Measurements from ENCODE around the gene CAMK1D.

CAMK1D gene

DNA sequence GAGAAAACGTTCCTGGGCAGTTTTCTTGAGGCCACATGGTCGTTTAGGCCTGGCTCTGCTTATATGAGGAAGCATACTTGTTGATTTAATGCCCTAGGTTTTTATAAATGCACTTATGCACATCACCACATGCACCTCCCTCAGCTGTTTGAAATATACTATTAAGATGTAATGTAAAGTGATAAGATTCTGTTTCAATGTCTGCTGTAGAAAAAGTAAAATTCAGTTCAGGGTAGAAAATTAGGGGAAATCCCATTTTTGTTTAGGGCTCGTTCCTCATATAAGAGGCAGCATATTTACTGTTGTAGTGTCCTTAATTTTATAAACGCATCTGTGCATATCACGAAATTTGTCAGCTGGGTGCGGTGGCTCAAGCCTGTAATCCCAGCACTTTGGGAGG lies 7.8 kb upstream of the CAMK1D start:
- no peak overlapping the region for H2AFZ ChIP-seq (ENCODE audit: low read depth)
- H4K20me1 ChIP-seq (ENCODE audit: insufficient read depth): no peaks in the 10 kb centered on the region
- H3K27ac ChIP-seq: no peak overlapping the region
- H3K4me2 ChIP-seq: no peak overlapping the region
- H3K79me2 ChIP-seq (ENCODE audit: insufficient read depth, low read depth): no peaks in the 10 kb centered on the region
- no peaks in the 10 kb centered on the region for H3K27me3 ChIP-seq (ENCODE audit: insufficient read depth, low read depth)
- peaks cover 12% of the 10 kb centered on the region for H3K4me1 ChIP-seq (ENCODE audit: low read depth, poor library complexity, severe bottlenecking)
- TF ChIP-seq, protein P1, sequence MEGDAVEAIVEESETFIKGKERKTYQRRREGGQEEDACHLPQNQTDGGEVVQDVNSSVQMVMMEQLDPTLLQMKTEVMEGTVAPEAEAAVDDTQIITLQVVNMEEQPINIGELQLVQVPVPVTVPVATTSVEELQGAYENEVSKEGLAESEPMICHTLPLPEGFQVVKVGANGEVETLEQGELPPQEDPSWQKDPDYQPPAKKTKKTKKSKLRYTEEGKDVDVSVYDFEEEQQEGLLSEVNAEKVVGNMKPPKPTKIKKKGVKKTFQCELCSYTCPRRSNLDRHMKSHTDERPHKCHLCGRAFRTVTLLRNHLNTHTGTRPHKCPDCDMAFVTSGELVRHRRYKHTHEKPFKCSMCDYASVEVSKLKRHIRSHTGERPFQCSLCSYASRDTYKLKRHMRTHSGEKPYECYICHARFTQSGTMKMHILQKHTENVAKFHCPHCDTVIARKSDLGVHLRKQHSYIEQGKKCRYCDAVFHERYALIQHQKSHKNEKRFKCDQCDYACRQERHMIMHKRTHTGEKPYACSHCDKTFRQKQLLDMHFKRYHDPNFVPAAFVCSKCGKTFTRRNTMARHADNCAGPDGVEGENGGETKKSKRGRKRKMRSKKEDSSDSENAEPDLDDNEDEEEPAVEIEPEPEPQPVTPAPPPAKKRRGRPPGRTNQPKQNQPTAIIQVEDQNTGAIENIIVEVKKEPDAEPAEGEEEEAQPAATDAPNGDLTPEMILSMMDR (conservative IDR thresholded peaks at IDR 0.05; ENCODE audit: low read depth, low read length): no peak
- H3K36me3 ChIP-seq (ENCODE audit: insufficient read depth): no peaks in the 10 kb centered on the region
- no peak overlapping the region for H3K9ac ChIP-seq
- H3K4me3 ChIP-seq (IDR thresholded peaks at IDR 0.05; ENCODE audit: insufficient read depth, low read depth, low read length): no peak overlapping the region

GRCh38 chr10:12344375-12345110 lies 4.8 kb upstream of the CAMK1D start:
- H3K4me1 ChIP-seq (ENCODE audit: low read depth, poor library complexity, severe bottlenecking): peaks cover 31% of the 10 kb centered on the region

DNA sequence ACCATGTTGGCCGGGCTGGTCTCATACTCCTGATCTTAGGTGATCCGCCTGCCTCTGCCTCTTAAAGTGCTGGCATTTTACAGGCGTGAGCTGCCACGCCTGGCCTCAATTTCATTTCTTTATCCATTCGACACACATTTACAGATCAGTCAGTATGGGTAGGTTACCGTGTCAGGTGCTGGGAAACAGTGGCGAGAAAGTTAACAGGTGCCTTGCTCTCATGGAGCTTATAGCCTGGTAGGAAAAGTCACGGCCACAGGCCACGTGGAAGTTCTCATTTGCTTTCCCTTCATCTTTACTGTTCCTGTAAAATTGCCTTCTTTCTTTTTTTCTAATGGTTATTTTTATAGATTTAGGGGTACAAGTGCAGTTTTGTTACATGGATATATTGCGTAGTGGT lies 2.6 kb upstream of the CAMK1D start:
- Histone ChIP-seq H3K27me3 (ENCODE audit: insufficient read depth, low read depth) (no peaks in the 10 kb centered on the region), H2AFZ (ENCODE audit: low read depth) (no peak overlapping the region), H4K20me1 (ENCODE audit: insufficient read depth) (no peaks in the 10 kb centered on the region), H3K4me1 (ENCODE audit: low read depth, poor library complexity, severe bottlenecking) (peaks cover 42% of the 10 kb centered on the region), H3K79me2 (ENCODE audit: insufficient read depth, low read depth) (peaks cover 17% of the 10 kb centered on the region), H3K4me2 (no peak overlapping the region), H3K27ac (no peak overlapping the region), H3K4me3 (IDR thresholded peaks at IDR 0.05; ENCODE audit: insufficient read depth, low read depth, low read length) (no peak overlapping the region), H3K36me3 (ENCODE audit: insufficient read depth) (no peaks in the 10 kb centered on the region), H3K9ac (no peak overlapping the region)
- TF ChIP-seq, protein P1 (conservative IDR thresholded peaks at IDR 0.05; ENCODE audit: low read depth, low read length): no peak

More at GRCh38 chr10:12344375-12345110, 4.8 kb upstream of the CAMK1D start:
- TF ChIP-seq, protein P1 (conservative IDR thresholded peaks at IDR 0.05; ENCODE audit: low read depth, low read length): no peak
- Histone ChIP-seq H3K9ac (no peak overlapping the region), H2AFZ (ENCODE audit: low read depth) (peak overlapping the region; percentile 47), H3K27me3 (ENCODE audit: insufficient read depth, low read depth) (no peaks in the 10 kb centered on the region), H4K20me1 (ENCODE audit: insufficient read depth) (no peaks in the 10 kb centered on the region), H3K4me2 (peak overlapping the region; percentile 54), H3K36me3 (ENCODE audit: insufficient read depth) (no peaks in the 10 kb centered on the region), H3K27ac (peak overlapping the region; percentile 29; the same call in 1 of the 2 replicates), H3K79me2 (ENCODE audit: insufficient read depth, low read depth) (no peaks in the 10 kb centered on the region), H3K4me3 (IDR thresholded peaks at IDR 0.05; ENCODE audit: insufficient read depth, low read depth, low read length) (no peak overlapping the region)

DNA sequence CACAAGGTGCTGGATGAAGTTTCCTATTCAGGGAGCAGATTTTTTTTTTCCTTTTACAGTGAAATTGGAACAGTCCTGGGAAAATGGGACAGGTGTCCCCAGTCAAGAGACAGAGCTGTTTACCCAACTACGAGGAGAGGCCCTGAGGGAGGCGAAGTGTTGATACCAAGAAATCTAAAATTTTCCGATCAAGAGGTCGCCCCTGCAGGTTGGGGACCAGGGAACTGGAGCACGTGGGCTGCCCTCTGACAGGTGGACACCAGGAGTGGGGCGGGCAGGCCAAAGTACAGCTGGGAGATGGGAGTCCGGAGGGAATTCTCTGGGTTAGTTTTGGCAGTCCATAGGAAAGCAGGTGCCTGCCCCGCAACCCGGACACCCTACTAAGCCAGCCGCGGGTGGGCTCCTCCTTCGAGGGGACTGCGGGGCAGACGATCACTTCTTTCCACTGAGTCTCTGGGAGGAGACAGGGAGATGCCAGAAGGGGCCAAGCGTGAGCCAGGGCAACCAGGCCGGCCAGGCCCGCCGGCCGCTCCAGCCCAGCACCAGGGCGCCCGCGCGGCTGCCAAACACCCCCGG lies 965 bp upstream of the CAMK1D start:
- Histone ChIP-seq H3K4me2 (peak overlapping the region; percentile 76), H3K27me3 (ENCODE audit: insufficient read depth, low read depth) (no peaks in the 10 kb centered on the region), H3K27ac (peak overlapping the region; percentile 67), H3K4me1 (ENCODE audit: low read depth, poor library complexity, severe bottlenecking) (peaks cover 48% of the 10 kb centered on the region), H3K9ac (peak overlapping the region; percentile 82), H3K4me3 (IDR thresholded peaks at IDR 0.05; ENCODE audit: insufficient read depth, low read depth, low read length) (no peak overlapping the region), H4K20me1 (ENCODE audit: insufficient read depth) (no peaks in the 10 kb centered on the region), H3K79me2 (ENCODE audit: insufficient read depth, low read depth) (peaks cover 33% of the 10 kb centered on the region), H2AFZ (ENCODE audit: low read depth) (peak overlapping the region; percentile 66), H3K36me3 (ENCODE audit: insufficient read depth) (no peaks in the 10 kb centered on the region)
- TF ChIP-seq, protein P1 (conservative IDR thresholded peaks at IDR 0.05; ENCODE audit: low read depth, low read length): no peak
